K562 (cell line): ENCODE data around the gene SGMS1. TPM values are rescaled to one million over a fixed set of nuclear protein-coding genes. Genes with fewer than 3 reads are reported as not detected.
"Not testable (repeated sequence)": the region's sequence is repeated elsewhere in the genome, so short reads cannot be mapped to it uniquely, and the experiment has no call there.

ENCODE experiments used
- ATAC-seq: fragments of 200-7000 bp; cut with Tn5 transposase; 3 replicates; pipeline ENCODE4 v1.9.1; 2020; ENCODE audit warnings: moderate library complexity
- BruUV-seq: library from RNA; stranded (reverse); fragments of 400-500 nt; replicated peaks from 2 replicates; lab custom pipeline; 2021; lab: Mats Ljungman, UMichigan
- CTCF ChIA-PET: fragments of 300-600 bp; formaldehyde crosslinking; extraction: SDS; loops from one replicate; lab custom pipeline; 2021; ENCODE audit warnings: low intra/inter-chr PET ratio; lab: Yijun Ruan, JAX
- POLR2A ChIA-PET: fragments of 300-600, 350-650 bp; sonication (Branson Sonifier 250); formaldehyde crosslinking; extraction: SDS; loops from one replicate; lab custom pipeline; 2021; ENCODE audit warnings: antibody characterized with exemption, inconsistent platforms; lab: Yijun Ruan, JAX
- DNase-seq, 4 experiments: peaks; one replicate each; pipeline versions ENCODE4 v3.0.0 to v3.0.0-alpha.2; 2011 to 2018; ENCODE audit warnings: low spot score in 3 of 4, mixed read lengths in 3 of 4; ENCODE audit errors: extremely low read depth in 1 of 4
- FAIRE-seq: peaks from 2 replicates; lab custom pipeline; 2011; peaks lifted over from hg19 to GRCh38; lab: Jason Lieb, UNC
- H2AFZ ChIP-seq: 2 replicates; pipeline ENCODE4 v1.6.0; 2011; ENCODE audit warnings: low read depth, low read length, control low read depth, inconsistent platforms
- H3K27ac ChIP-seq: fragments of 200-600 bp; 3 replicates; pipeline ENCODE4 v1.8.0; 2011; ENCODE audit warnings: low read depth, mild to moderate bottlenecking, control low read depth, inconsistent platforms, low read length, moderate library complexity, mixed read lengths; ENCODE audit errors: extremely low read depth
- H3K27me3 ChIP-seq, 2 experiments: fragments of 300-600 bp in 1 of 2; 2 replicates in 1 of 2; 3 replicates in 1 of 2; pipeline versions ENCODE4 v1.6.0 to v1.8.0; 2011; ENCODE audit warnings: inconsistent platforms in 2 of 2, low read length in 2 of 2, mild to moderate bottlenecking in 1 of 2, mixed read lengths in 1 of 2, moderate library complexity in 1 of 2; ENCODE audit not compliant: control insufficient read depth in 2 of 2, insufficient read depth in 2 of 2
- H3K36me3 ChIP-seq: fragments of 300-600 bp; 3 replicates; pipeline ENCODE4 v1.8.0; 2011; ENCODE audit warnings: mild to moderate bottlenecking, low read length, inconsistent platforms; ENCODE audit not compliant: control insufficient read depth, insufficient read depth
- H3K4me1 ChIP-seq, 2 experiments: fragments of 200-600 bp in 1 of 2; replicated peaks in 1 of 2; 2 replicates in 1 of 2; 3 replicates in 1 of 2; pipeline versions ENCODE4 v1.5.1 to v1.8.0; 2011; ENCODE audit warnings: inconsistent platforms in 2 of 2, low read length in 2 of 2, mild to moderate bottlenecking in 1 of 2, mixed read lengths in 1 of 2, moderate library complexity in 1 of 2; ENCODE audit not compliant: control insufficient read depth in 2 of 2, insufficient read depth in 2 of 2
- H3K4me2 ChIP-seq: 2 replicates; pipeline ENCODE4 v1.6.1; 2011; ENCODE audit warnings: low read length, control low read depth, inconsistent platforms, mixed read lengths; ENCODE audit not compliant: insufficient read depth
- H3K4me3 ChIP-seq: fragments of 200-600 bp; sonication (generic), shearing (Covaris generic); 2 replicates; pipeline ENCODE4 v1.5.1; 2016; ENCODE audit warnings: control low read depth, inconsistent platforms
- H3K79me2 ChIP-seq: fragments of 200-600 bp; 3 replicates; pipeline ENCODE4 v1.8.0; 2011; ENCODE audit warnings: low read length, inconsistent platforms; ENCODE audit not compliant: control insufficient read depth, insufficient read depth
- H3K9ac ChIP-seq, 2 experiments: 2 replicates each; pipeline versions ENCODE4 v1.6.0 to v1.6.1; 2011; ENCODE audit warnings: low read depth in 2 of 2, low read length in 2 of 2, control low read depth in 1 of 2, inconsistent platforms in 1 of 2, mild to moderate bottlenecking in 1 of 2, mixed read lengths in 1 of 2; ENCODE audit not compliant: insufficient read depth in 1 of 2
- H3K9me1 ChIP-seq: one replicate; pipeline ENCODE4 v1.6.0; 2011; ENCODE audit warnings: inconsistent platforms, mild to moderate bottlenecking, low read length, moderate library complexity; ENCODE audit not compliant: control insufficient read depth, insufficient read depth
- H3K9me3 ChIP-seq: replicated peaks from 2 replicates; pipeline ENCODE4 v1.5.1; 2011; ENCODE audit warnings: low read depth, low read length, inconsistent platforms; ENCODE audit not compliant: control insufficient read depth, insufficient read depth
- H4K20me1 ChIP-seq: replicated peaks from 2 replicates; pipeline ENCODE4 v1.6.1; 2011; ENCODE audit warnings: low read length, inconsistent platforms, mixed read lengths; ENCODE audit not compliant: control insufficient read depth, insufficient read depth
- CREM ChIP-seq: IDR thresholded peaks from 2 replicates; pipeline ENCODE4 v1.6.1; 2014; ENCODE audit warnings: antibody characterized with exemption, low read depth
- DPF2 ChIP-seq: fragments of 450-650 bp; IDR thresholded peaks from 2 replicates; pipeline ENCODE4 v1.6.1; 2016
- EHMT2 ChIP-seq: fragments of 450-650 bp; IDR thresholded peaks from 2 replicates; pipeline ENCODE4 v1.6.1; 2018; ENCODE audit warnings: antibody characterized with exemption
- MEF2A ChIP-seq: IDR thresholded peaks from 2 replicates; pipeline ENCODE4 v1.6.1; 2011; ENCODE audit warnings: low read depth, mild to moderate bottlenecking, low read length, moderate library complexity; ENCODE audit not compliant: control insufficient read depth
- MEIS2 ChIP-seq: fragments of 450-650 bp; IDR thresholded peaks from 2 replicates; pipeline ENCODE4 v1.6.1; 2014; ENCODE audit warnings: mild to moderate bottlenecking; ENCODE audit not compliant: partially characterized antibody
- MYC ChIP-seq, 2 experiments: fragments of 250-450 bp in 1 of 2; sonication (Bioruptor Pico) in 1 of 2; IDR thresholded peaks; 2 replicates each; pipeline versions ENCODE4 v1.5.1 to v1.6.1; 2012 to 2021; ENCODE audit warnings: low read depth in 2 of 2, borderline replicate concordance in 1 of 2, improper control_type of control experiment in 1 of 2, low read length in 1 of 2, mild to moderate bottlenecking in 1 of 2, moderate library complexity in 1 of 2
- TEAD4 ChIP-seq, 2 experiments: sonication (generic) in 1 of 2; formaldehyde crosslinking in 1 of 2; IDR thresholded peaks; 2 replicates each; pipeline versions ENCODE4 v1.6.1 to v1.8.0; 2012 to 2022; ENCODE audit warnings: borderline replicate concordance in 1 of 2, inconsistent platforms in 1 of 2, low read length in 1 of 2, mild to moderate bottlenecking in 1 of 2, missing genetic modification reagents in 1 of 2
- whole genome bisulfite sequencing: fragments of 100-300 bp; shearing (Covaris generic); methylation state at CpG from one replicate; pipeline ENCODE4 v1.1.6; 2016; ENCODE audit warnings: low coverage, mixed read lengths; ENCODE audit not compliant: insufficient coverage; ENCODE audit errors: missing lambda C conversion rate; 5-methylcytosine and 5-hydroxymethylcytosine counted together
- in situ Hi-C: fragments of 300-500 bp; cut with MboI; formaldehyde crosslinking; loops from 4 replicates; pipeline ENCODE4 v1.15.0; 2018; ENCODE audit warnings: inconsistent platforms, mixed read lengths
- intact Hi-C: fragments of 100-400 bp; cut with micrococcal nuclease; formaldehyde crosslinking; loops from 2 replicates; pipeline ENCODE4 v1.14.2; 2022
- polyA plus RNA-seq, 8 experiments: library from polyadenylated mRNA; depleted of rRNA in 4 of 8; stranded (reverse) in 5 of 8; unstranded in 3 of 8; fragments of >200 nt; fragmentation: Nextera tagmentation in 2 of 8; fragmentation: Illumina TruSeq in 1 of 8; extraction: Ambion mirVana in 2 of 8; extraction: Trizol in 1 of 8; gene quantifications; 2 replicates each; pipeline versions ENCODE4 v1.2.1 to v1.2.3, GENCODE V29; 2011 to 2014; ENCODE audit warnings: inconsistent platforms in 1 of 8, missing spikeins in 1 of 8
- total RNA-seq, 7 experiments: library from RNA; depleted of rRNA in 6 of 7; stranded (reverse); fragments of >200 nt in 6 of 7; fragmentation: Illumina TruSeq in 2 of 7; extraction: Trizol in 2 of 7; gene quantifications; 2 replicates each; pipeline versions ENCODE4 v1.2.1 to v1.2.3, GENCODE V29; 2011 to 2021; ENCODE audit warnings: low replicate concordance in 1 of 7
- TF ChIP-seq, protein P1 (sequence below): sonication (generic); IDR thresholded peaks from 2 replicates; pipeline ENCODE4 v1.6.1; 2016
- TF ChIP-seq, protein P2 (sequence below): fragments of 450-650 bp; IDR thresholded peaks from 2 replicates; pipeline ENCODE4 v1.6.1; 2016

Gene SGMS1
- total and polyA plus RNA-seq, 9 of the 15 experiments (the other 6 are each of a cell fraction or from before 2014, with no cell fraction given): 22.6 to 232 (median 82.2) TPM

DNA sequence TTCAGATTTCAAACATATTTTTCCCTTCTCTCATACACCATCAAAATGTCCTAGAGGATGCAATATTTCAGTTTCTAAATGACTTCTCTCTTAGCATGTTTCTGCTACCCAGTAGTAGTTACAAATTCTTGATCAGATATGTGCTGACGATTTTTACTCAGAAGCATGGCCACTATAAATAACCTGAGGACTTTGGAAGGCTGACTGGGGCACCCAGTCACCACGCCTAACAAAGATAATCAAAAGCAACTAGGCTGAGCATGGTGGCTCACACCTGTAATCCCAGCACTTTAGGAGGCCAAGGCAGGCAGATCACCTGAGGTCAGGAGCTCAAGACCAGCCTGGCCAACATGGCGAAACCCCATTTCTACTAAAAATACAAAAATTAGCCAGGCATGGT lies 259.0 kb downstream of the SGMS1 start:
- TF ChIP-seq MEF2A (peak; percentile 61; the same call in 1 of the 2 replicates), CREM (0 out of 2 replicates have a peak, but pooled peaks have one; percentile 4), TEAD4 (IDR thresholded peaks at IDR 0.05; ENCODE audit: low read length) (0 out of 2 replicates have a peak, but pooled peaks have one; percentile 14), DPF2 (0 out of 2 replicates have a peak, but pooled peaks have one; percentile 33), EHMT2 (0 out of 2 replicates have a peak, but pooled peaks have one; percentile 19), MYC (IDR thresholded peaks at IDR 0.05; ENCODE audit: low read depth, low read length) (peak; percentile 31; the same call in 1 of the 2 replicates), MEIS2 (peak; percentile 65)
- TF ChIP-seq, protein P1, sequence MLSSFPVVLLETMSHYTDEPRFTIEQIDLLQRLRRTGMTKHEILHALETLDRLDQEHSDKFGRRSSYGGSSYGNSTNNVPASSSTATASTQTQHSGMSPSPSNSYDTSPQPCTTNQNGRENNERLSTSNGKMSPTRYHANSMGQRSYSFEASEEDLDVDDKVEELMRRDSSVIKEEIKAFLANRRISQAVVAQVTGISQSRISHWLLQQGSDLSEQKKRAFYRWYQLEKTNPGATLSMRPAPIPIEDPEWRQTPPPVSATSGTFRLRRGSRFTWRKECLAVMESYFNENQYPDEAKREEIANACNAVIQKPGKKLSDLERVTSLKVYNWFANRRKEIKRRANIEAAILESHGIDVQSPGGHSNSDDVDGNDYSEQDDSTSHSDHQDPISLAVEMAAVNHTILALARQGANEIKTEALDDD: peak; percentile 88
- TF ChIP-seq, protein P2, sequence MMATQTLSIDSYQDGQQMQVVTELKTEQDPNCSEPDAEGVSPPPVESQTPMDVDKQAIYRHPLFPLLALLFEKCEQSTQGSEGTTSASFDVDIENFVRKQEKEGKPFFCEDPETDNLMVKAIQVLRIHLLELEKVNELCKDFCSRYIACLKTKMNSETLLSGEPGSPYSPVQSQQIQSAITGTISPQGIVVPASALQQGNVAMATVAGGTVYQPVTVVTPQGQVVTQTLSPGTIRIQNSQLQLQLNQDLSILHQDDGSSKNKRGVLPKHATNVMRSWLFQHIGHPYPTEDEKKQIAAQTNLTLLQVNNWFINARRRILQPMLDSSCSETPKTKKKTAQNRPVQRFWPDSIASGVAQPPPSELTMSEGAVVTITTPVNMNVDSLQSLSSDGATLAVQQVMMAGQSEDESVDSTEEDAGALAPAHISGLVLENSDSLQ: peak; percentile 53
- H3K9ac ChIP-seq; CTCF ChIA-PET; H4K20me1 ChIP-seq; BruUV-seq; H3K27me3 ChIP-seq; H3K4me2 ChIP-seq; intact Hi-C loops; H3K9me1 ChIP-seq; FAIRE-seq; H3K4me3 ChIP-seq; H3K9me3 ChIP-seq; TF ChIP-seq TEAD4 (CRISPR knock-in tag; IDR thresholded peaks at IDR 0.05; ENCODE audit: borderline replicate concordance); MYC (CRISPR knock-in tag; IDR thresholded peaks at IDR 0.05; ENCODE audit: borderline replicate concordance, low read depth): not testable (repeated sequence)
- peak; percentile 39 for ATAC-seq
- H3K27ac ChIP-seq: peak overlapping the region; percentile 18; the same call in 2 of the 3 replicates
- 33% methylated on average over 3 of the region's 3 CpGs for WGBS
- peaks cover 94% of the 10 kb centered on the region for H3K79me2 ChIP-seq
- in situ Hi-C loops: loop anchor here (10.0 kb wide), 1 partner anchor 230 kb away; no protein-coding TSS in a partner anchor
- POLR2A ChIA-PET: interaction anchor here (0.6 to 1.2 kb wide), 2 partner anchors 38 to 1319 kb away, joined by 3 read pairs; no protein-coding TSS in a partner anchor
- H3K36me3 ChIP-seq: peaks cover 41% of the 10 kb centered on the region
- peaks cover 6 to 39% of the 10 kb centered on the region in 2 experiments for H3K4me1 ChIP-seq
- H2AFZ ChIP-seq: 0 out of 2 replicates have a peak overlapping the region, but pooled peaks have one; percentile 29
- peak in 1 of 4 experiments; percentile 65 for DNase-seq
